ENCODE data around the gene TRIM41. TPM values are rescaled to one million over a fixed set of nuclear protein-coding genes. Genes with fewer than 3 reads are reported as not detected.

Gene TRIM41
- total RNA-seq, 2 experiments from 2014 or later = 21.4 to 24.0 TPM

DNA sequence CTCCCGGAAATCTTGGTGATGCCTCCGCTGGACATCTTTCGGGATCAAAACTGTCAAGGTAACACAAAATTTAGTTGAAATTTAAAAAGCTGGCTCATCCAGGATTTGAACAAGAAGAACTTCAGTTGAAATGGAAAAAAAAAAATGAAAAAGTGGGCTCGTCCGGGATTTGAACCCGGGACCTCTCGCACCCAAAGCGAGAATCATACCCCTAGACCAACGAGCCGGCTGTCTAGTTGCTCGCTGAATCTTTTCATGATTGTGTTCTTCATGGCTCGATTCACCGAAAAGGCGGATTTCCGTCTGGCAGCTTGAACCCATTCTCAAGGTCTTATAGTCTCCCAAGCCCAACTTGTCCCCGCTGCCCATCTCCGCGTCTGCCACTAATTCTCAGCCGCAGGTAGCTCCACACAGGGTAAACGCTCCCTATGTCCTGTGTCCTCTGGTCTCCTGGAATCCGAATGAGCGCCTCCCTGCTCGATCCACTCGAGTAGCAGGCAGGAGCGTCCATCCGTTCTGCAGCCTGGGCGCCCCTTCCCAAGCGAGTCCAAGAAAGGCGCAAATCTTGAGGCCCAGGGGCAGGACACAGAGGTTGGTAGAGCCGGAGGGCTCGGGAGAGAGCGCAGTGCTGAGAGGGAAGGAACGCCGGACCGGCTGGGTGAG is 34.2 kb upstream of the TRIM41 start:
- Histone ChIP-seq H3K27ac (ENCODE audit: low read depth in 1 of 2, low read length in 2 of 2) (peak overlapping the region; percentile 57 to 62), H3K4me1 (ENCODE audit: insufficient read depth, low read length) (peaks cover 63% of the 10 kb centered on the region), H3K9me3 (ENCODE audit: control insufficient read depth in 1 of 2, insufficient read depth in 1 of 2, low read length in 2 of 2) (peaks cover 0 to 15% of the 10 kb centered on the region in 2 experiments), H3K27me3 (ENCODE audit: control insufficient read depth in 1 of 2, insufficient read depth in 2 of 2, low read length in 2 of 2) (no peaks in the 10 kb centered on the region), H3K36me3 (ENCODE audit: insufficient read depth, low read length) (no peaks in the 10 kb centered on the region), H3K4me3 (ENCODE audit: low read length) (peak overlapping the region; percentile 89)
- H3K27me3 Mint-ChIP-seq = peaks cover 35% of the 10 kb centered on the region
- no peak for TF ChIP-seq CTCF (IDR thresholded peaks at IDR 0.05)
- peaks cover 65% of the 10 kb centered on the region for H3K36me3 Mint-ChIP-seq (ENCODE audit: low read depth)
- ChIA-PET POLR2A (interaction anchor here (0.5 to 8.3 kb wide), 19 partner anchors 10 to 404 kb away, joined by 3 to 292 read pairs (median 5); partner anchors contain the start of genes RACK1, TRIM41, TRIM52 and TRIM7), CTCF (interaction anchor here (1.6 to 2.1 kb wide), 2 partner anchors 15 to 24 kb away, joined by 3 to 12 read pairs; no protein-coding TSS in a partner anchor)
- peak; percentile 1 for ATAC-seq (ENCODE audit: poor library complexity)
- H3K4me1 Mint-ChIP-seq (ENCODE audit: low read depth) = peaks cover 69% of the 10 kb centered on the region
- DNase-seq = peak; percentile 53 to 91 (median 76)
- peak overlapping the region; percentile 99 for H3K4me3 Mint-ChIP-seq
- intact Hi-C loops (cut with DNase I, micrococcal nuclease) = loop anchor here (1.0 to 2.0 kb wide), 3 partner anchors 16 to 72 kb away; partner anchors contain the start of gene TRIM52 (in 1 of the 2)
- peak overlapping the region; percentile 99 for H3K27ac Mint-ChIP-seq
- peaks cover 4% of the 10 kb centered on the region for H3K9me3 Mint-ChIP-seq

- peaks cover 4% of the 10 kb centered on the region for H3K9me3 Mint-ChIP-seq
- Histone ChIP-seq H3K4me3 (ENCODE audit: low read length) (peak overlapping the region; percentile 89), H3K4me1 (ENCODE audit: insufficient read depth, low read length) (peaks cover 57% of the 10 kb centered on the region), H3K27me3 (ENCODE audit: control insufficient read depth in 1 of 2, insufficient read depth in 2 of 2, low read length in 2 of 2) (no peaks in the 10 kb centered on the region), H3K27ac (ENCODE audit: low read depth in 1 of 2, low read length in 2 of 2) (peak overlapping the region; percentile 57 to 62), H3K9me3 (ENCODE audit: control insufficient read depth in 1 of 2, insufficient read depth in 1 of 2, low read length in 2 of 2) (peaks cover 0 to 15% of the 10 kb centered on the region in 2 experiments), H3K36me3 (ENCODE audit: insufficient read depth, low read length) (no peaks in the 10 kb centered on the region)
- H3K36me3 Mint-ChIP-seq (ENCODE audit: low read depth) = peaks cover 61% of the 10 kb centered on the region
- POLR2A ChIA-PET = interaction anchor here (1.0 to 8.3 kb wide), 17 partner anchors 9 to 386 kb away, joined by 3 to 292 read pairs (median 8); partner anchors contain the start of genes RACK1, TRIM41, TRIM52 and TRIM7
- peak overlapping the region; percentile 99 for H3K27ac Mint-ChIP-seq
- H3K4me1 Mint-ChIP-seq (ENCODE audit: low read depth) = peaks cover 63% of the 10 kb centered on the region
- ATAC-seq (ENCODE audit: poor library complexity) = peak; percentile 45
- intact Hi-C loops (cut with DNase I, micrococcal nuclease) = loop anchor here (1.0 to 2.0 kb wide), 3 partner anchors 16 to 72 kb away; partner anchors contain the start of gene TRIM52 (in 1 of the 2)
- peaks cover 35% of the 10 kb centered on the region for H3K27me3 Mint-ChIP-seq
- peak in 11 of 14 experiments; percentile 23 to 85 (median 44) for DNase-seq
- peak overlapping the region; percentile 99 for H3K4me3 Mint-ChIP-seq
- TF ChIP-seq CTCF (IDR thresholded peaks at IDR 0.05) = no peak
- CTCF ChIA-PET = interaction anchor here (1.1 to 2.1 kb wide), 3 partner anchors 15 to 33 kb away, joined by 3 to 12 read pairs (median 3); no protein-coding TSS in a partner anchor
These were observed 33.6 kb upstream of the TRIM41 start for GRCh38 chr5:181189363-181189961.

DNA sequence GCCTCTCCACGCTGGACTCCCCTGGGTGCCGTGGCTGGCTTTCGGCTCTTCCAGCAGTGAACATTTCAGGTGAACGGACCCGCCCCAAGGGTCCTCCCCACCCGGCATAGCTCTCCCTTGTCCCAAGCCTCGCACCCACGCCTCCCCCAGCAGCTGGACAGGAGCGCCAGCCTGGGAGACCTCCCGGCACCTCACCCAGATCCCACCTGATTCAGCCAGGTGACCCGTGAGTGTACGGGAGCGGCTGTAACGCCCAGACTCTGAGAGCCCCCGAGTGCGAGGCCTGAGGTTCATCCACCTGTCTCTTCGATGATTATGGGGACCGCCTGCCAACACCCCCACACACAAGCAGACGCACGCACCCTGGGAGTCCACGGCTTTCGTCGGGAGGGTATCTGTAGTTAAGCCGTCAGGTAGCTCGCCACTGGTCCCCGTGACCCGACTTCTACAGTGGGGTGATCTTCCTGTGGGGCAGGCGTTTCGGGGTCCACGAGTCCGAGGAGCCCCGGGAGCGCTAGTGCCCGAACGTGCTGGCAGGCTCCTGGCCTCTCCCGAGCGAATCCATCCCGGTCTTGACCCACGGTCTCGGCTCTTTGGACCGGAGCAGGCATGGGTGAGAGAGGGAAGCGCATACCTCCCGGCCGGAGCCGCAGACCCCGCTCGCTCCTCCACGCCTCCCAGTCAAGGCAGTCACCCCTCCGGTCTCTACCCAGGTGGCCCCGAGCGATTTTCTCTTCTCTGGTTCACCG is 32.9 kb upstream of the TRIM41 start:
- H3K27ac ChIP-seq (ENCODE audit: low read depth in 1 of 2, low read length in 2 of 2) = peak overlapping the region; percentile 47 to 62
- no peaks in the 10 kb centered on the region for H3K27me3 ChIP-seq (ENCODE audit: control insufficient read depth in 1 of 2, insufficient read depth in 2 of 2, low read length in 2 of 2)
- Mint-ChIP-seq H3K36me3 (ENCODE audit: low read depth) (peaks cover 60% of the 10 kb centered on the region), H3K9me3 (peaks cover 4% of the 10 kb centered on the region), H3K4me1 (ENCODE audit: low read depth) (peaks cover 61% of the 10 kb centered on the region), H3K27ac (peak overlapping the region; percentile 99), H3K4me3 (peak overlapping the region; percentile 99), H3K27me3 (peaks cover 35% of the 10 kb centered on the region)
- peak; percentile 10 for ATAC-seq (ENCODE audit: poor library complexity)
- peaks cover 51% of the 10 kb centered on the region for H3K4me1 ChIP-seq (ENCODE audit: insufficient read depth, low read length)
- ChIA-PET CTCF (interaction anchor here (1.1 to 1.6 kb wide), 2 partner anchors 14 to 32 kb away, joined by 3 read pairs; no protein-coding TSS in a partner anchor), POLR2A (interaction anchor here (1.0 to 8.3 kb wide), 16 partner anchors 8 to 387 kb away, joined by 3 to 292 read pairs (median 8); partner anchors contain the start of genes RACK1, TRIM41, TRIM52 and TRIM7)
- H3K4me3 ChIP-seq (ENCODE audit: low read length) = peak overlapping the region; percentile 89
- peaks cover 0 to 12% of the 10 kb centered on the region in 2 experiments for H3K9me3 ChIP-seq (ENCODE audit: control insufficient read depth in 1 of 2, insufficient read depth in 1 of 2, low read length in 2 of 2)
- no peak for TF ChIP-seq CTCF (IDR thresholded peaks at IDR 0.05)
- intact Hi-C loops (cut with DNase I, micrococcal nuclease) = loop anchor here (1.0 to 2.0 kb wide), 3 partner anchors 17 to 71 kb away; partner anchors contain the start of gene TRIM52 (in 1 of the 2)
- H3K36me3 ChIP-seq (ENCODE audit: insufficient read depth, low read length) = no peaks in the 10 kb centered on the region
- peak in 9 of 14 experiments; percentile 24 to 71 (median 36) for DNase-seq
